Neural progenitor cell (in vitro differentiated cells): Measurements from ENCODE around the gene TUBAL3. TPM values are rescaled to one million over a fixed set of nuclear protein-coding genes. Genes with fewer than 3 reads are reported as not detected.

Source experiments
- DNase-seq: peaks from one replicate; pipeline ENCODE4 v3.0.0-alpha.2; 2016; ENCODE audit warnings: low spot score
- H2AFZ ChIP-seq: fragments of 200-600 bp; sonication (generic); replicated peaks from 2 replicates; pipeline ENCODE4 v1.6.1; 2016; ENCODE audit warnings: antibody characterized with exemption
- H3F3A ChIP-seq: fragments of 200-600 bp; sonication (generic); 2 replicates; pipeline ENCODE4 v1.6.1; 2016; ENCODE audit warnings: antibody characterized with exemption, low read depth
- H3K27ac ChIP-seq: fragments of 200-600 bp; sonication (generic); 2 replicates; pipeline ENCODE4 v1.5.1; 2016; ENCODE audit warnings: mild to moderate bottlenecking
- H3K27me3 ChIP-seq: fragments of 200-600 bp; sonication (generic); 2 replicates; pipeline ENCODE4 v1.6.1; 2016; ENCODE audit warnings: mild to moderate bottlenecking, moderate library complexity
- H3K36me3 ChIP-seq: fragments of 200-600 bp; sonication (generic); 2 replicates; pipeline ENCODE4 v1.5.1; 2016
- H3K4me1 ChIP-seq: fragments of 200-600 bp; sonication (generic); 2 replicates; pipeline ENCODE4 v1.6.1; 2016; ENCODE audit warnings: mixed run types
- H3K4me2 ChIP-seq: fragments of 200-600 bp; sonication (generic); 2 replicates; pipeline ENCODE4 v1.6.1; 2016
- H3K4me3 ChIP-seq: fragments of 200-600 bp; sonication (generic); 2 replicates; pipeline ENCODE4 v1.5.1; 2016
- H3K79me2 ChIP-seq: fragments of 200-600 bp; sonication (generic); 2 replicates; pipeline ENCODE4 v1.6.1; 2016; ENCODE audit warnings: low read depth
- H3K9ac ChIP-seq: fragments of 200-600 bp; sonication (generic); 2 replicates; pipeline ENCODE4 v1.6.1; 2016
- H3K9me3 ChIP-seq: fragments of 200-600 bp; sonication (generic); 2 replicates; pipeline ENCODE4 v1.5.1; 2016; ENCODE audit warnings: low read depth
- H4K20me1 ChIP-seq: fragments of 200-600 bp; sonication (generic); 2 replicates; pipeline ENCODE4 v1.6.1; 2016; ENCODE audit warnings: low read depth
- H3K27ac Mint-ChIP-seq: 3 replicates; pipeline ENCODE4 v1.8.0; 2021; ENCODE audit warnings: mixed read lengths
- H3K27me3 Mint-ChIP-seq: 2 replicates; pipeline ENCODE4 v1.8.0; 2022; ENCODE audit warnings: low read depth, mild to moderate bottlenecking, inconsistent platforms, moderate library complexity, mixed read lengths; ENCODE audit not compliant: insufficient read depth
- H3K36me3 Mint-ChIP-seq: 3 replicates; pipeline ENCODE4 v1.8.0; 2021; ENCODE audit warnings: mixed read lengths
- H3K4me1 Mint-ChIP-seq: 3 replicates; pipeline ENCODE4 v1.8.0; 2021; ENCODE audit warnings: mixed read lengths
- H3K4me3 Mint-ChIP-seq: 3 replicates; pipeline ENCODE4 v1.8.0; 2021; ENCODE audit warnings: mild to moderate bottlenecking, moderate library complexity, mixed read lengths
- H3K9me3 Mint-ChIP-seq: 3 replicates; pipeline ENCODE4 v1.8.0; 2020; ENCODE audit warnings: mixed read lengths
- CTCF ChIP-seq: fragments of 200-600 bp; sonication (generic); IDR thresholded peaks from 2 replicates; pipeline ENCODE4 v1.5.1; 2017; ENCODE audit warnings: antibody characterized with exemption, mild to moderate bottlenecking
- EZH2 ChIP-seq: fragments of 200-600 bp; sonication (generic); IDR thresholded peaks from 2 replicates; pipeline ENCODE4 v1.6.1; 2017; ENCODE audit warnings: antibody characterized with exemption, mild to moderate bottlenecking, moderate library complexity
- EZH2phosphoT487 ChIP-seq: fragments of 200-600 bp; sonication (generic); IDR thresholded peaks from 2 replicates; pipeline ENCODE4 v1.6.1; 2017; ENCODE audit warnings: antibody characterized with exemption
- total RNA-seq: library from RNA; depleted of rRNA; stranded (reverse); fragments of >200 nt; gene quantifications from 2 replicates; pipeline ENCODE4 v1.2.3, GENCODE V29; 2015; ENCODE audit warnings: low replicate concordance

Gene TUBAL3
- total RNA-seq, 1 donor from 2014 or later: not detected

- no peaks in the 10 kb centered on the region for H3K9me3 ChIP-seq
- no peak overlapping the region for H2AFZ ChIP-seq
- H3K27ac ChIP-seq: no peak overlapping the region
- peak overlapping the region; percentile 34 for H3K4me3 Mint-ChIP-seq
- H3K27ac Mint-ChIP-seq: peak overlapping the region; percentile 69
- H3K4me1 ChIP-seq: no peaks in the 10 kb centered on the region
- H3K36me3 ChIP-seq: no peaks in the 10 kb centered on the region
- peaks cover 17% of the 10 kb centered on the region for H3F3A ChIP-seq
- peaks cover 8% of the 10 kb centered on the region for H3K4me1 Mint-ChIP-seq
- H3K27me3 ChIP-seq: no peaks in the 10 kb centered on the region
- TF ChIP-seq EZH2 (no peak), CTCF (no peak), EZH2phosphoT487 (no peak)
- no peak overlapping the region for H3K4me3 ChIP-seq
- H3K9ac ChIP-seq: no peak overlapping the region
- H3K36me3 Mint-ChIP-seq: peaks cover 3% of the 10 kb centered on the region
- H3K79me2 ChIP-seq: no peaks in the 10 kb centered on the region
- no peak overlapping the region for H3K4me2 ChIP-seq
- DNase-seq: no peak
- H4K20me1 ChIP-seq: no peaks in the 10 kb centered on the region
- peaks cover 17% of the 10 kb centered on the region for H3K27me3 Mint-ChIP-seq
- peaks cover 19% of the 10 kb centered on the region for H3K9me3 Mint-ChIP-seq
Observed at GRCh38 chr10:5373891-5374611, 30.6 kb downstream of the TUBAL3 start.

- H3K4me3 ChIP-seq: no peak overlapping the region
- Mint-ChIP-seq H3K36me3 (peaks cover 3% of the 10 kb centered on the region), H3K27me3 (peaks cover 17% of the 10 kb centered on the region), H3K4me1 (peaks cover 8% of the 10 kb centered on the region), H3K27ac (no peak overlapping the region), H3K9me3 (peaks cover 18% of the 10 kb centered on the region), H3K4me3 (no peak overlapping the region)
- no peak for DNase-seq
- H3K27ac ChIP-seq: no peak overlapping the region
- H3K4me1 ChIP-seq: no peaks in the 10 kb centered on the region
- H2AFZ ChIP-seq: no peak overlapping the region
- H3K9me3 ChIP-seq: no peaks in the 10 kb centered on the region
- peaks cover 17% of the 10 kb centered on the region for H3F3A ChIP-seq
- no peaks in the 10 kb centered on the region for H3K27me3 ChIP-seq
- H3K9ac ChIP-seq: no peak overlapping the region
- TF ChIP-seq CTCF (no peak), EZH2 (no peak), EZH2phosphoT487 (no peak)
- H3K36me3 ChIP-seq: no peaks in the 10 kb centered on the region
- H4K20me1 ChIP-seq: no peaks in the 10 kb centered on the region
- no peak overlapping the region for H3K4me2 ChIP-seq
- H3K79me2 ChIP-seq: no peaks in the 10 kb centered on the region
Observed at GRCh38 chr10:5373307-5373706, 31.3 kb downstream of the TUBAL3 start.

- TF ChIP-seq CTCF (no peak), EZH2phosphoT487 (no peak), EZH2 (no peak)
- no peaks in the 10 kb centered on the region for H3K9me3 ChIP-seq
- H3K4me2 ChIP-seq: no peak overlapping the region
- H3K4me1 ChIP-seq: no peaks in the 10 kb centered on the region
- no peaks in the 10 kb centered on the region for H3K27me3 ChIP-seq
- peaks cover 17% of the 10 kb centered on the region for H3K27me3 Mint-ChIP-seq
- H3K36me3 Mint-ChIP-seq: peaks cover 3% of the 10 kb centered on the region
- peaks cover 8% of the 10 kb centered on the region for H3K4me1 Mint-ChIP-seq
- DNase-seq: no peak
- no peak overlapping the region for H3K9ac ChIP-seq
- H3K9me3 Mint-ChIP-seq: peaks cover 18% of the 10 kb centered on the region
- no peaks in the 10 kb centered on the region for H3K79me2 ChIP-seq
- H4K20me1 ChIP-seq: no peaks in the 10 kb centered on the region
- no peak overlapping the region for H3K27ac ChIP-seq
- H3K4me3 ChIP-seq: no peak overlapping the region
- no peak overlapping the region for H3K27ac Mint-ChIP-seq
- no peaks in the 10 kb centered on the region for H3K36me3 ChIP-seq
- peaks cover 17% of the 10 kb centered on the region for H3F3A ChIP-seq
- H3K4me3 Mint-ChIP-seq: peak overlapping the region; percentile 6
- no peak overlapping the region for H2AFZ ChIP-seq
Observed at GRCh38 chr10:5370493-5371352, 33.9 kb downstream of the TUBAL3 start.
